ENCODE measurements around the gene MTRF1. TPM values are rescaled to one million over a fixed set of nuclear protein-coding genes. Genes with fewer than 3 reads are reported as not detected.

Gene MTRF1
- polyA plus RNA-seq, 2 of the 4 experiments (the other 2 are of a cell fraction), result 9.1 to 16.1 TPM

- DNase-seq (ENCODE audit: low read depth in 1 of 2, low spot score in 1 of 2) (peak; percentile 40 to 48), ATAC-seq (peak; percentile 74 to 91; a peak in 5 of 6 replicates), FAIRE-seq (no peak)
- no peak overlapping the region for H3K4me3 ChIP-seq
- POLR2A ChIA-PET, result no interaction called here
- H3K9me3 ChIP-seq, result no peaks in the 10 kb centered on the region
- TF ChIP-seq POLR2AphosphoS2 (conservative IDR thresholded peaks at IDR 0.05; ENCODE audit: low read length), result no peak
- TF ChIP-seq RAD21 (conservative IDR thresholded peaks at IDR 0.05 in 1 of 2, IDR thresholded peaks at IDR 0.05 in 1 of 2), result peak; percentile 33 to 50; a peak in 3 of 5 replicates
- TF ChIP-seq, protein P1, sequence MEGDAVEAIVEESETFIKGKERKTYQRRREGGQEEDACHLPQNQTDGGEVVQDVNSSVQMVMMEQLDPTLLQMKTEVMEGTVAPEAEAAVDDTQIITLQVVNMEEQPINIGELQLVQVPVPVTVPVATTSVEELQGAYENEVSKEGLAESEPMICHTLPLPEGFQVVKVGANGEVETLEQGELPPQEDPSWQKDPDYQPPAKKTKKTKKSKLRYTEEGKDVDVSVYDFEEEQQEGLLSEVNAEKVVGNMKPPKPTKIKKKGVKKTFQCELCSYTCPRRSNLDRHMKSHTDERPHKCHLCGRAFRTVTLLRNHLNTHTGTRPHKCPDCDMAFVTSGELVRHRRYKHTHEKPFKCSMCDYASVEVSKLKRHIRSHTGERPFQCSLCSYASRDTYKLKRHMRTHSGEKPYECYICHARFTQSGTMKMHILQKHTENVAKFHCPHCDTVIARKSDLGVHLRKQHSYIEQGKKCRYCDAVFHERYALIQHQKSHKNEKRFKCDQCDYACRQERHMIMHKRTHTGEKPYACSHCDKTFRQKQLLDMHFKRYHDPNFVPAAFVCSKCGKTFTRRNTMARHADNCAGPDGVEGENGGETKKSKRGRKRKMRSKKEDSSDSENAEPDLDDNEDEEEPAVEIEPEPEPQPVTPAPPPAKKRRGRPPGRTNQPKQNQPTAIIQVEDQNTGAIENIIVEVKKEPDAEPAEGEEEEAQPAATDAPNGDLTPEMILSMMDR (IDR thresholded peaks at IDR 0.05), result peak; percentile 55
- TF ChIP-seq SMC3 (IDR thresholded peaks at IDR 0.05), result peak; percentile 65
- H3K4me2 ChIP-seq, result no peak overlapping the region
- CTCF ChIA-PET, result interaction anchor here (0.7 to 1.3 kb wide), 10 partner anchors 8 to 152 kb away, joined by 3 to 12 read pairs (median 4); no protein-coding TSS in a partner anchor
- 38% methylated on average over 6 of the region's 6 CpGs for WGBS (ENCODE audit: missing lambda C conversion rate)
- H3K27ac ChIP-seq, result no peak overlapping the region
- H3K4me1 ChIP-seq, result peaks cover 8% of the 10 kb centered on the region; the same call in 1 of the 3 replicates
These were observed 41.0 kb downstream of the MTRF1 start for GRCh38 chr13:41222259-41222852.

- H3K4me2 ChIP-seq, result no peak overlapping the region
- peaks cover 21% of the 10 kb centered on the region; the same call in 2 of the 3 replicates for H3K4me1 ChIP-seq
- ATAC-seq, result no peak
- no peaks in the 10 kb centered on the region for H3K9me3 ChIP-seq
- FAIRE-seq, result no peak
- CTCF ChIA-PET, result interaction anchor here (0.9 to 1.5 kb wide), 2 partner anchors 24 to 43 kb away, joined by 3 read pairs; no protein-coding TSS in a partner anchor
- TF ChIP-seq CBX2 (IDR thresholded peaks at IDR 0.05; ENCODE audit: borderline replicate concordance, low read depth) (no peak), ZFP36 (IDR thresholded peaks at IDR 0.05; ENCODE audit: borderline replicate concordance, partially characterized antibody) (no peak), FOSB (CRISPR knock-in tag; IDR thresholded peaks at IDR 0.05) (no peak), RNF2 (IDR thresholded peaks at IDR 0.05; ENCODE audit: borderline replicate concordance, low read depth) (no peak), POLR2AphosphoS2 (conservative IDR thresholded peaks at IDR 0.05; ENCODE audit: low read length) (no peak)
- TF ChIP-seq, protein P2, sequence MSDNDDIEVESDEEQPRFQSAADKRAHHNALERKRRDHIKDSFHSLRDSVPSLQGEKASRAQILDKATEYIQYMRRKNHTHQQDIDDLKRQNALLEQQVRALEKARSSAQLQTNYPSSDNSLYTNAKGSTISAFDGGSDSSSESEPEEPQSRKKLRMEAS (IDR thresholded peaks at IDR 0.05), result no peak
- WGBS (ENCODE audit: missing lambda C conversion rate), result 86% methylated on average over 3 of the region's 3 CpGs
- POLR2A ChIA-PET, result no interaction called here
- H3K27ac ChIP-seq, result no peak overlapping the region
- no peak overlapping the region for H3K4me3 ChIP-seq
- DNase-seq (ENCODE audit: low read depth in 1 of 2, low spot score in 1 of 2), result no peak
These were observed 43.0 kb downstream of the MTRF1 start for GRCh38 chr13:41220401-41220800.

DNA sequence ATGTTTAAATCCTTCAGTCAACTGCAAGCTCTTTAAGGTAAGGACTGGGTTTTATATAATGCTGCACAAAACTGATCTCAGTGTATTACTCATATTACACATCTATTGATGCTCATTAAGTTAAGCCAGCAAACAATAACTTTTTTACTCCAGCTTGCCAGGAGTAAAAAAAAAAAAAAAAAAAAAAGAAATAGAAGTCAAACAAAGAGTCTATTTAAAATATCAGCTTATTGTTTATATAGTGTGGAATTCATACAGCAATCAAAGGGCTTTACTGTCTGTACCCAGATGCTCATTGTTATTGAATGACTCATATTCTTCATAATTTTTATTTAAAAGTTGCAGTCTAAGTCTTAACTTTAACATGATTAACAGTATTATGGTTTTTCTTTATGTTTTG, 47.2 kb downstream of the MTRF1 start:
- Histone ChIP-seq H3K27ac (no peak overlapping the region), H3K4me3 (no peak overlapping the region), H3K4me2 (peak overlapping the region; percentile 36; the same call in 2 of the 3 replicates), H3K4me1 (peaks cover 21% of the 10 kb centered on the region; the same call in 2 of the 3 replicates), H3K9me3 (peaks cover 1% of the 10 kb centered on the region; the same call in 1 of the 3 replicates)
- POLR2A ChIA-PET, result interaction anchor here (0.6 to 0.7 kb wide), 3 partner anchors 47 to 1499 kb away, joined by 4 read pairs; partner anchors contain the start of genes KBTBD6 and MTRF1
- FAIRE-seq (no peak), ATAC-seq (no peak), DNase-seq (ENCODE audit: low read depth in 1 of 2, low spot score in 1 of 2) (no peak)
- TF ChIP-seq BHLHE40 (IDR thresholded peaks at IDR 0.05; ENCODE audit: low read depth, low read length) (no peak), PHF8 (IDR thresholded peaks at IDR 0.05; ENCODE audit: borderline replicate concordance, low read depth) (no peak), USF2 (IDR thresholded peaks at IDR 0.05) (no peak), NPAS2 (CRISPR knock-in tag; IDR thresholded peaks at IDR 0.05; ENCODE audit: borderline replicate concordance) (no peak), EP300 (IDR thresholded peaks at IDR 0.05) (no peak), CBX8 (IDR thresholded peaks at IDR 0.05) (no peak), FOXS1 (CRISPR knock-in tag; IDR thresholded peaks at IDR 0.05) (no peak), CBX2 (IDR thresholded peaks at IDR 0.05; ENCODE audit: borderline replicate concordance, low read depth) (no peak), RCOR1 (IDR thresholded peaks at IDR 0.05; ENCODE audit: low read depth, low read length) (no peak), HES2 (IDR thresholded peaks at IDR 0.05) (no peak), ZNF302 (CRISPR knock-in tag; IDR thresholded peaks at IDR 0.05) (no peak)
- TF ChIP-seq, protein P3, sequence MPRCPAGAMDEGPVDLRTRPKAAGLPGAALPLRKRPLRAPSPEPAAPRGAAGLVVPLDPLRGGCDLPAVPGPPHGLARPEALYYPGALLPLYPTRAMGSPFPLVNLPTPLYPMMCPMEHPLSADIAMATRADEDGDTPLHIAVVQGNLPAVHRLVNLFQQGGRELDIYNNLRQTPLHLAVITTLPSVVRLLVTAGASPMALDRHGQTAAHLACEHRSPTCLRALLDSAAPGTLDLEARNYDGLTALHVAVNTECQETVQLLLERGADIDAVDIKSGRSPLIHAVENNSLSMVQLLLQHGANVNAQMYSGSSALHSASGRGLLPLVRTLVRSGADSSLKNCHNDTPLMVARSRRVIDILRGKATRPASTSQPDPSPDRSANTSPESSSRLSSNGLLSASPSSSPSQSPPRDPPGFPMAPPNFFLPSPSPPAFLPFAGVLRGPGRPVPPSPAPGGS (IDR thresholded peaks at IDR 0.05), result no peak
- CTCF ChIA-PET, result interaction anchor here (0.9 to 1.1 kb wide), 2 partner anchors 10 to 17 kb away, joined by 3 to 4 read pairs; no protein-coding TSS in a partner anchor
